ENCODE measurements around the gene MACROD2. TPM values are rescaled to one million over a fixed set of nuclear protein-coding genes. Genes with fewer than 3 reads are reported as not detected.

MACROD2 gene
- total and polyA plus RNA-seq, 4 donors, result 13.0 to 67.1 (median 20.7) TPM

DNA sequence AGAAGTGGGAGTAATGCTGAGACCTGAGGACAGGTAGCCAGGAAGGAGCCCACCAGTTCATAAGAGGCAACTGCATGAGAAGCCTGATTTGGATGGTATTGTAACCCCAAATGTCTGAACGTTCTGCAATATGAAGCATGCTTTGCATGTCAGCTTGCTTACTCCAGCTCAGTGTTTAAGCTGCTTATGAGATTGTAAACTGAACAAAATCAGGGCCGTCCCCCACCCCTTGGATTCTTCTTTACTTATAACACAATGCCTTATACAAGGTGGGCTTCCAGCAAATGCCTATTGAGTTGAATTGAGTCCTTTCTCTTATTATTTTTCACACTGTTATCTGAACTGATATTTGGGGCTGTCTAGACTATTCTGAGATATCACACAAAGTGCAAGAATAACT, 1816.6 kb downstream of the MACROD2 start:
- Histone ChIP-seq H3K9ac (ENCODE audit: insufficient read depth in 1 of 2, low read length in 2 of 2) (no peak overlapping the region), H3K4me1 (ENCODE audit: control insufficient read depth in 5 of 5, insufficient read depth in 5 of 5, low read length in 5 of 5) (no peaks in the 10 kb centered on the region), H3K9me3 (ENCODE audit: control insufficient read depth in 4 of 4, insufficient read depth in 3 of 4, low read length in 3 of 4) (no peaks in the 10 kb centered on the region), H3K27me3 (ENCODE audit: control insufficient read depth in 3 of 3, insufficient read depth in 3 of 3, low read length in 2 of 3) (no peaks in the 10 kb centered on the region), H3K4me3 (no peak overlapping the region), H3K36me3 (ENCODE audit: control insufficient read depth in 4 of 4, insufficient read depth in 4 of 4, low read length in 4 of 4) (no peaks in the 10 kb centered on the region), H3K27ac (ENCODE audit: low read depth in 1 of 2, low read length in 1 of 2) (no peak overlapping the region)
- WGBS, 2 donors, result 73 to 75% methylated on average over 2 of the region's 2 CpGs
- ATAC-seq (ENCODE audit: insufficient read depth, low FRiP score) (no peak), DNase-seq (no peak)
- TF ChIP-seq, protein P1, sequence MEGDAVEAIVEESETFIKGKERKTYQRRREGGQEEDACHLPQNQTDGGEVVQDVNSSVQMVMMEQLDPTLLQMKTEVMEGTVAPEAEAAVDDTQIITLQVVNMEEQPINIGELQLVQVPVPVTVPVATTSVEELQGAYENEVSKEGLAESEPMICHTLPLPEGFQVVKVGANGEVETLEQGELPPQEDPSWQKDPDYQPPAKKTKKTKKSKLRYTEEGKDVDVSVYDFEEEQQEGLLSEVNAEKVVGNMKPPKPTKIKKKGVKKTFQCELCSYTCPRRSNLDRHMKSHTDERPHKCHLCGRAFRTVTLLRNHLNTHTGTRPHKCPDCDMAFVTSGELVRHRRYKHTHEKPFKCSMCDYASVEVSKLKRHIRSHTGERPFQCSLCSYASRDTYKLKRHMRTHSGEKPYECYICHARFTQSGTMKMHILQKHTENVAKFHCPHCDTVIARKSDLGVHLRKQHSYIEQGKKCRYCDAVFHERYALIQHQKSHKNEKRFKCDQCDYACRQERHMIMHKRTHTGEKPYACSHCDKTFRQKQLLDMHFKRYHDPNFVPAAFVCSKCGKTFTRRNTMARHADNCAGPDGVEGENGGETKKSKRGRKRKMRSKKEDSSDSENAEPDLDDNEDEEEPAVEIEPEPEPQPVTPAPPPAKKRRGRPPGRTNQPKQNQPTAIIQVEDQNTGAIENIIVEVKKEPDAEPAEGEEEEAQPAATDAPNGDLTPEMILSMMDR (IDR thresholded peaks at IDR 0.05; ENCODE audit: control extremely low read depth, extremely low read depth), result no peak

DNA sequence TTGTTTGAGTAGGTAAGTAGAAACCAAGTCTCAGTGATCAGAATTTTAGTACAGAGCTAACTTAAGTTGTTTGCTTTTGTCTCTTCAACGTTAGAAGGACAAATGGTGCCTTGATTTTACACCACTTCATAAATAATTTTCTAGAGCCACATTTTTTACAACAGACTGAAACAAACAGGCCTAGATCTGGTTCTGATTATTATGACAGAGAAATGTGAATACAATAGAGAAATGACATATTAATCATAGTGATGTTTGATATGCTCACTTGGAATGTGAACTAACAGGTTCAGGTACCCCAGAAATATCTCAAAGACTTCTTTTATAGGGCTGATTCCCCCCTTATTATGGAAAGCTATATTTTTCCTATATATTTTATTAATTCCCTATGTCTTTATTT, 1817.4 kb downstream of the MACROD2 start:
- TF ChIP-seq, protein P1 (IDR thresholded peaks at IDR 0.05; ENCODE audit: control extremely low read depth, extremely low read depth), result no peak
- Histone ChIP-seq H3K36me3 (ENCODE audit: control insufficient read depth in 4 of 4, insufficient read depth in 4 of 4, low read length in 4 of 4) (no peaks in the 10 kb centered on the region), H3K27me3 (ENCODE audit: control insufficient read depth in 3 of 3, insufficient read depth in 3 of 3, low read length in 2 of 3) (no peaks in the 10 kb centered on the region), H3K27ac (ENCODE audit: low read depth in 1 of 2, low read length in 1 of 2) (no peak overlapping the region), H3K9me3 (ENCODE audit: control insufficient read depth in 4 of 4, insufficient read depth in 3 of 4, low read length in 3 of 4) (no peaks in the 10 kb centered on the region), H3K4me1 (ENCODE audit: control insufficient read depth in 5 of 5, insufficient read depth in 5 of 5, low read length in 5 of 5) (no peaks in the 10 kb centered on the region), H3K9ac (ENCODE audit: insufficient read depth in 1 of 2, low read length in 2 of 2) (no peak overlapping the region), H3K4me3 (no peak overlapping the region)
- 45 to 53% methylated on average over 1 of the region's 1 CpG for WGBS, 2 donors
- ATAC-seq (ENCODE audit: insufficient read depth, low FRiP score) (no peak), DNase-seq (no peak)

DNA sequence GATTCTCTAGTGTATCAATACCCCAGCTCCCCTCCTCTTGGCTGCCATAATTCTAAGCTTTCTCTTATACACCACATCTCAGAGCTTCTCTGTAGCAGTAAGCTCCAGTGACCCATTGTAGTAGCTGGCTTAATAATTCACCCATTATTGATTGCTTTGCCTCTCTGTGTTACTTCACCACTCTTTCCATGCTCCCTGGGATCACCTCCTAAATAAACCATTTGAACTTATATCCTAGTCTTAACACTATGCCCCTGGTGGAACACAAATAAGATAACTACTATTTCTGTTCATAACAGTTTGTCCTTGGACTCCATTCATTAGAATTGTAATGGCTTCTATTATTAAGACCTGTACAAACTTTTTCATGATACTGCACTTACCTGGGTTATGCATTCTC, 1819.0 kb downstream of the MACROD2 start:
- Histone ChIP-seq H3K4me3 (no peak overlapping the region), H3K27ac (ENCODE audit: low read depth in 1 of 2, low read length in 1 of 2) (no peak overlapping the region), H3K27me3 (ENCODE audit: control insufficient read depth in 3 of 3, insufficient read depth in 3 of 3, low read length in 2 of 3) (no peaks in the 10 kb centered on the region), H3K4me1 (ENCODE audit: control insufficient read depth in 5 of 5, insufficient read depth in 5 of 5, low read length in 5 of 5) (no peaks in the 10 kb centered on the region), H3K9me3 (ENCODE audit: control insufficient read depth in 4 of 4, insufficient read depth in 3 of 4, low read length in 3 of 4) (no peaks in the 10 kb centered on the region), H3K9ac (ENCODE audit: insufficient read depth in 1 of 2, low read length in 2 of 2) (no peak overlapping the region), H3K36me3 (ENCODE audit: control insufficient read depth in 4 of 4, insufficient read depth in 4 of 4, low read length in 4 of 4) (no peaks in the 10 kb centered on the region)
- no peak for ATAC-seq (ENCODE audit: insufficient read depth, low FRiP score)
- TF ChIP-seq, protein P1 (IDR thresholded peaks at IDR 0.05; ENCODE audit: control extremely low read depth, extremely low read depth), result no peak
- DNase-seq, result no peak

DNA sequence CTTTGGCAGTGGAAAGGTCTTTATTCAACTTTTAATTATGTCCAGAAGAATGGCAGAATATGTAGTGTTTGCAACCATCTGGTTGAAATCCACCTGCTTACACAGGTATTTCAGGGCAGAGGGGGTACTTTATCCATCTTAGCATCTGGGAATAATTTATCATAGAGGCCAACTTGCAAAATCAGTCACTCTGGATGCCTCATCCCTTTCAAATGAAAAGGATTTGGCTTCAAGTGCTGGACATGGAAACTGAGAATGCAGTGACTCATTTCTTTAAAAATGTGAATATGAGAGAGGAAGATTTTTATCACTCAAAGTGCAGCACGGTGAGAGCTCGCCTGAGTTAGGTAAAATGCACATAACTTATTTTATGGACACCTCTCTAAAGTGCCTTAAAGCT, 1819.6 kb downstream of the MACROD2 start:
- TF ChIP-seq, protein P1 (IDR thresholded peaks at IDR 0.05; ENCODE audit: control extremely low read depth, extremely low read depth), result no peak
- Histone ChIP-seq H3K27me3 (ENCODE audit: control insufficient read depth in 3 of 3, insufficient read depth in 3 of 3, low read length in 2 of 3) (no peaks in the 10 kb centered on the region), H3K4me1 (ENCODE audit: control insufficient read depth in 5 of 5, insufficient read depth in 5 of 5, low read length in 5 of 5) (no peaks in the 10 kb centered on the region), H3K27ac (ENCODE audit: low read depth in 1 of 2, low read length in 1 of 2) (no peak overlapping the region), H3K9ac (ENCODE audit: insufficient read depth in 1 of 2, low read length in 2 of 2) (no peak overlapping the region), H3K9me3 (ENCODE audit: control insufficient read depth in 4 of 4, insufficient read depth in 3 of 4, low read length in 3 of 4) (no peaks in the 10 kb centered on the region), H3K4me3 (no peak overlapping the region), H3K36me3 (ENCODE audit: control insufficient read depth in 4 of 4, insufficient read depth in 4 of 4, low read length in 4 of 4) (no peaks in the 10 kb centered on the region)
- no peak for DNase-seq
- WGBS, 2 donors, result 78 to 82% methylated on average over 2 of the region's 2 CpGs
- ATAC-seq (ENCODE audit: insufficient read depth, low FRiP score), result no peak

Data from lung (tissue), 12 donors.